Peyer's patch (tissue), 4 donors: ENCODE data around the gene IMMP1L.

Experiments
- CTCF ChIP-seq, 6 experiments: fragments of 450-650 bp in 4 of 6; fragments of 200-600 bp in 2 of 6; sonication (generic) in 1 of 6; IDR thresholded peaks; one replicate each; pipeline ENCODE4 v1.5.1; 2017 to 2019; ENCODE audit warnings: antibody characterized with exemption in 6 of 6, mild to moderate bottlenecking in 3 of 6, moderate library complexity in 1 of 6
- POLR2A ChIP-seq, 2 donors: fragments of 450-650 bp; IDR thresholded peaks; one replicate each; pipeline ENCODE4 v1.5.1; 2017; ENCODE audit warnings: antibody characterized with exemption in 2 of 2, mild to moderate bottlenecking in 2 of 2, moderate library complexity in 2 of 2

- TF ChIP-seq CTCF (IDR thresholded peaks at IDR 0.05) (no peak), POLR2A (IDR thresholded peaks at IDR 0.05) (no peak)
Measured at GRCh38 chr11:31493235-31493634, 16.2 kb downstream of the IMMP1L start.
